ENCODE measurements around the gene PTPRM.

DNA sequence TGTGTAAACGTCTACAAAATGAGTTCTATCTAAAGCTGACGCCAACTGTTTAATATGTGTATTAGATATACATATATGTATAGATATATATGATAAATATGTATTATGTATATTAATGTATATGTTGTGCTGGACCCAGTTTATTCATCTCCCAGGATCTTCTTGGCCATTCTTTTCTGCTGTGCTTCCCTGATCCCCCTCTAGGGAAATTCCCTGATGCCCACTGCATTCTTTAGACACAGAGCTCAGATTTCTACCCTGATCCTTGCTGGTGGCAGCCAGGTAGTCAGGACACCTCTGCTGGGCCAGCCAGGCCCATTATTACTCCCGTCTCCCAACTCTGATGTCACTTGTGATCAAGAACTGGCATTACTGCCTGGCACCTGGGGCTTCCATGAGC lies 292.0 kb downstream of the PTPRM start:
- TF ChIP-seq, protein P1, sequence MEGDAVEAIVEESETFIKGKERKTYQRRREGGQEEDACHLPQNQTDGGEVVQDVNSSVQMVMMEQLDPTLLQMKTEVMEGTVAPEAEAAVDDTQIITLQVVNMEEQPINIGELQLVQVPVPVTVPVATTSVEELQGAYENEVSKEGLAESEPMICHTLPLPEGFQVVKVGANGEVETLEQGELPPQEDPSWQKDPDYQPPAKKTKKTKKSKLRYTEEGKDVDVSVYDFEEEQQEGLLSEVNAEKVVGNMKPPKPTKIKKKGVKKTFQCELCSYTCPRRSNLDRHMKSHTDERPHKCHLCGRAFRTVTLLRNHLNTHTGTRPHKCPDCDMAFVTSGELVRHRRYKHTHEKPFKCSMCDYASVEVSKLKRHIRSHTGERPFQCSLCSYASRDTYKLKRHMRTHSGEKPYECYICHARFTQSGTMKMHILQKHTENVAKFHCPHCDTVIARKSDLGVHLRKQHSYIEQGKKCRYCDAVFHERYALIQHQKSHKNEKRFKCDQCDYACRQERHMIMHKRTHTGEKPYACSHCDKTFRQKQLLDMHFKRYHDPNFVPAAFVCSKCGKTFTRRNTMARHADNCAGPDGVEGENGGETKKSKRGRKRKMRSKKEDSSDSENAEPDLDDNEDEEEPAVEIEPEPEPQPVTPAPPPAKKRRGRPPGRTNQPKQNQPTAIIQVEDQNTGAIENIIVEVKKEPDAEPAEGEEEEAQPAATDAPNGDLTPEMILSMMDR (conservative IDR thresholded peaks at IDR 0.05; ENCODE audit: low read depth, low read length) = no peak
- TF ChIP-seq EZH2phosphoT487 (IDR thresholded peaks at IDR 0.05; ENCODE audit: borderline replicate concordance, low read length) = no peak
- TF ChIP-seq EZH2 (IDR thresholded peaks at IDR 0.05; ENCODE audit: low read length, unreplicated experiment) = no peak
